ENCODE measurements around the gene MLN.

GRCh38 chr6:33802186-33802958 lies 1.4 kb downstream of the MLN start:
- TF ChIP-seq POLR2A (IDR thresholded peaks at IDR 0.05; ENCODE audit: low read depth, low read length) (no peak), POLR2AphosphoS5 (IDR thresholded peaks at IDR 0.05; ENCODE audit: low read depth, low read length) (no peak)
